ENCODE data around the gene IL10.
"Not testable (repeated sequence)": the region's sequence is repeated elsewhere in the genome, so short reads cannot be mapped to it uniquely, and the experiment has no call there.

The IL10 gene

GRCh38 chr1:206765771-206766170, 6.5 kb downstream of the IL10 start:
- DNase-seq (ENCODE audit: low spot score): not testable (repeated sequence)

GRCh38 chr1:206762741-206763364, 9.4 kb downstream of the IL10 start:
- DNase-seq (ENCODE audit: low spot score): not testable (repeated sequence)

GRCh38 chr1:206761159-206761768, 11.0 kb downstream of the IL10 start:
- DNase-seq (ENCODE audit: low spot score): peak; percentile 41

GRCh38 chr1:206760590-206760989, 11.7 kb downstream of the IL10 start:
- DNase-seq (ENCODE audit: low spot score): no peak

GRCh38 chr1:206757524-206758266, 14.6 kb downstream of the IL10 start:
- DNase-seq (ENCODE audit: low spot score): no peak

GRCh38 chr1:206754011-206754410, 18.3 kb downstream of the IL10 start:
- DNase-seq (ENCODE audit: low spot score): peak; percentile 81

- peak; percentile 68 for DNase-seq (ENCODE audit: low spot score)
Measured at GRCh38 chr1:206753141-206753540, 19.2 kb downstream of the IL10 start.

GRCh38 chr1:206752481-206752880, 19.8 kb downstream of the IL10 start:
- no peak for DNase-seq (ENCODE audit: low spot score)

- DNase-seq (ENCODE audit: low spot score): no peak
Measured at GRCh38 chr1:206751891-206752290, 20.4 kb downstream of the IL10 start.

- DNase-seq (ENCODE audit: low spot score): no peak
Measured at GRCh38 chr1:206748348-206749030, 23.8 kb downstream of the IL10 start.

GRCh38 chr1:206745301-206745700, 27.0 kb downstream of the IL10 start:
- no peak for DNase-seq (ENCODE audit: low spot score)

GRCh38 chr1:206744683-206745082, 27.6 kb downstream of the IL10 start:
- peak; percentile 34 for DNase-seq (ENCODE audit: low spot score)

GRCh38 chr1:206742719-206743383, 29.4 kb downstream of the IL10 start:
- no peak for DNase-seq (ENCODE audit: low spot score)

GRCh38 chr1:206741142-206741701, 31.1 kb downstream of the IL10 start:
- DNase-seq (ENCODE audit: low spot score): no peak

GRCh38 chr1:206739411-206740076, 32.8 kb downstream of the IL10 start:
- DNase-seq (ENCODE audit: low spot score): no peak

GRCh38 chr1:206738370-206739366, 33.6 kb downstream of the IL10 start:
- DNase-seq (ENCODE audit: low spot score): peak; percentile 49

GRCh38 chr1:206737729-206738201, 34.5 kb downstream of the IL10 start:
- no peak for DNase-seq (ENCODE audit: low spot score)

- no peak for DNase-seq (ENCODE audit: low spot score)
Measured at GRCh38 chr1:206736878-206737728, 35.2 kb downstream of the IL10 start.

GRCh38 chr1:206735553-206736031, 36.7 kb downstream of the IL10 start:
- peak; percentile 29 for DNase-seq (ENCODE audit: low spot score)
